BE2C (cell line): Measurements from ENCODE around the gene GPR39.

ENCODE experiments used
- DNase-seq: peaks from one replicate; pipeline ENCODE4 v3.0.0-alpha.2; 2020
- H3K27me3 ChIP-seq: fragments of 250-450 bp; sonication (Bioruptor Pico); 2 replicates; pipeline ENCODE4 v1.5.1; 2020; ENCODE audit warnings: mild to moderate bottlenecking
- H3K36me3 ChIP-seq: fragments of 250-450 bp; sonication (Bioruptor Pico); 2 replicates; pipeline ENCODE4 v1.5.1; 2020; ENCODE audit warnings: mild to moderate bottlenecking
- H3K4me1 ChIP-seq: fragments of 250-450 bp; sonication (Bioruptor Pico); 2 replicates; pipeline ENCODE4 v1.5.1; 2020
- H3K4me3 ChIP-seq: 2 replicates; pipeline ENCODE4 v1.5.1; 2011; ENCODE audit warnings: low read depth, low read length
- H3K9me3 ChIP-seq: fragments of 250-450 bp; sonication (Bioruptor Pico); 2 replicates; pipeline ENCODE4 v1.5.1; 2020
- TF ChIP-seq, protein P1 (sequence below): IDR thresholded peaks from 2 replicates; pipeline ENCODE4 v1.5.1; 2012; ENCODE audit warnings: mild to moderate bottlenecking, low read depth, low read length

GPR39 gene

DNA sequence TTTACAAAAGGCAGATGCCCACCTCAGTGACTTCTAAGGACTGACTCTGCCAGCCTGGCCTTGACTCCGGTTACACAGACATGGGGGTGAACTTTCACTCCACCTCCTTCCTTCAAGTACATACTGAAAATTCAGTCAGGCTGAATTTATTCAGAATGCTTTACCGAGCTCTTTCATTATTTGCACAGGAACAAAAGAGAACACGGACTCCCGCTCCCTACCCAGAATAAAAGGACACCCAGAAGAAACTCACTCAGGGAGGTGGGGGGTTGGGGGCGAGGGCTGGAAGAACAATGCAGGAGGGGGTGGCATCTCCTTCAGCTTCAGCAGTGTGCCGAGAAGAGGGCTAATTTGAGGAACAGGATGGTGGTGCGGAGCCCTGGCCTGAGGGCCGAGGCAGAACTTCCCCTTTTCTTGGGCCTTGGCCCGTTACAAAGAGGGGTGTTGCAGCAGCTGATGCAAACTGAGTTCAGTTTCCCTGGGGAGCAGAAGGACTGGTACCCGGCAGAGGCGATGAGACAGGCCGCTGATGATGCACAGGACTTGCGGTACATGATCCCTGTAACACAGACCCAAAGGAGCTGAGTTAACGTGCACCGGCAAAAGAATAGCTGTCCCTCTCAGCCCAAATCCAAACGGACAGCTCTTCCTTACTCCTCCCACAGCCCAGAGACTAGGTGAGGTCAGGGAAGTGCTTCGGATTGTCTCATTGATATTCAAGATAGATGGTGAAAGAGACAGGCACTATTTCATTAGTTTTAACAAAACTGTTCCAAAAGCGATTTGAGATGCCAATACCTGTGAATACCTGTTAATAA is 229.3 kb downstream of the GPR39 start:
- no peak for DNase-seq
- no peaks in the 10 kb centered on the region for H3K36me3 ChIP-seq
- TF ChIP-seq, protein P1, sequence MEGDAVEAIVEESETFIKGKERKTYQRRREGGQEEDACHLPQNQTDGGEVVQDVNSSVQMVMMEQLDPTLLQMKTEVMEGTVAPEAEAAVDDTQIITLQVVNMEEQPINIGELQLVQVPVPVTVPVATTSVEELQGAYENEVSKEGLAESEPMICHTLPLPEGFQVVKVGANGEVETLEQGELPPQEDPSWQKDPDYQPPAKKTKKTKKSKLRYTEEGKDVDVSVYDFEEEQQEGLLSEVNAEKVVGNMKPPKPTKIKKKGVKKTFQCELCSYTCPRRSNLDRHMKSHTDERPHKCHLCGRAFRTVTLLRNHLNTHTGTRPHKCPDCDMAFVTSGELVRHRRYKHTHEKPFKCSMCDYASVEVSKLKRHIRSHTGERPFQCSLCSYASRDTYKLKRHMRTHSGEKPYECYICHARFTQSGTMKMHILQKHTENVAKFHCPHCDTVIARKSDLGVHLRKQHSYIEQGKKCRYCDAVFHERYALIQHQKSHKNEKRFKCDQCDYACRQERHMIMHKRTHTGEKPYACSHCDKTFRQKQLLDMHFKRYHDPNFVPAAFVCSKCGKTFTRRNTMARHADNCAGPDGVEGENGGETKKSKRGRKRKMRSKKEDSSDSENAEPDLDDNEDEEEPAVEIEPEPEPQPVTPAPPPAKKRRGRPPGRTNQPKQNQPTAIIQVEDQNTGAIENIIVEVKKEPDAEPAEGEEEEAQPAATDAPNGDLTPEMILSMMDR = no peak
- H3K4me1 ChIP-seq = no peaks in the 10 kb centered on the region
- H3K27me3 ChIP-seq = no peaks in the 10 kb centered on the region
- no peaks in the 10 kb centered on the region for H3K9me3 ChIP-seq
- H3K4me3 ChIP-seq = no peak overlapping the region

DNA sequence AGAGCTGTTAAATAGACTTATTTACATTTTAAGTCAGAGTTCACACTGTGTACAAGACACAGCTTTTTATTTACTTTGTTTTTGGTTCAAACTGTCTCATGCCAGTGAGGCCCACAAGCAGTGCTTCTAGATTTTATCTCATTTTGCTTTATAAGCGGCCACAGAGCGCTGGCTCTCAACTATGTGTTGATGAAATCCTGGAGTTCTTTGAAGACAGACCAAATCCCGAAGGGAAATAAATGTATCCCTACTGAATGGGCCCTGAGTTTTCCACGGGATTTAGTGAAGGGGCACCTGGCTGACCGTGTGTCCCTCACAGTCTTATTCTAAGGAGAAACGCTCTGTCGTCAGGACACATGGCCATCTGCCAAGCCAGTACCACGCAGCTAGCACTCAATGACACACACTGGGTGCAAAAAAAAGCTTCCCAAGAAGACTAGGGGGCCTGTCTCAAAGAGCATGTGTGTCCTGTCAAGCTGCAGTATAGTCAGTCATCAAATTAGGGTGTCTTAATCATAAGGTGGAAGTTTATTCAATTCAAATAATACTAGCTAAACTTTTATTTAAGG is 230.0 kb downstream of the GPR39 start:
- no peak overlapping the region for H3K4me3 ChIP-seq

DNA sequence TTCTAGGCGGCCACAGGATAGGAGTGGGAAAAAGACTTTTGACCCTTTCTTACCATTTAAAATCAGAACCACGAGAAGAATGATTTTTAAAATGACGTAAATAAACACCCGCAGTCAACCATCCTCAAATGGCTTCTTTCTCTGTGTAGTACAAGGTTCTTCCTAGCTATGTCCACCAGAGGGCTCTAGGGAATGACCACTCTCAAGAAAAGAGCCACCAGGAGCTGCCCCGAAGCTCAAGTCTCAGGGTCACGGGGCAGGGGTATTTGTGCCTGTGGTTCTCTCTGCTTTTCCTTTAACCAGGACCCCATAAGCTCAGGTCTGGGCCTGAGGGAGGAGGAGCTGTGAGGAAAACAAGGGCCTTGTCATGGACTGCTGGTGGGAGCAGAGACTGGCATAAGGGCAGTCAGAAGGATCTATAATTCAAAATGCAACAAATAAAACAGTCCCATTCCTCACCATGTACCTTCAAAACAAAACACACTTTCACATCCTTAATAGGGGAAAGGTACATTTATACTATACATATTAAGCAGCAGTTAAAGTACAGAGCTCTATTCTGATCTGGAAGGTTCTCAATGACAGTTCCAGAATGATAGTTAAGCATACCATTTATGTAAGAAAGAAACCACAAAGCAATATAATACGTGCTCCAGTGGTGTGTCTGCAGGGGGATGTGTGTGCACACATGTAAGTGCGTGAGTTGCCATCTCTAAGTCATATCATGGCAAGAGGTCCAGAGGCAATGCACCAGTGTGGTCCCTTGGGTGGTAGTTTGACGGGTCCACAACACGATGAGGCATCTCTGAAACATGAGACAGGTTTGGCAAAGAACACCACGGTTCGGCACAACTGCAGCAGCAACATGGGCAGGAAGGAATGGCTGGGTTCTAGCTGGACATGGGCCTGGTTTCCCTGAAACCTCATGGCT is 234.8 kb downstream of the GPR39 start:
- TF ChIP-seq, protein P1 = peak; percentile 63
- Histone ChIP-seq H3K9me3 (no peaks in the 10 kb centered on the region), H3K36me3 (no peaks in the 10 kb centered on the region), H3K4me1 (no peaks in the 10 kb centered on the region), H3K4me3 (no peak overlapping the region), H3K27me3 (no peaks in the 10 kb centered on the region)
- DNase-seq = peak; percentile 34

More for the DNA sequence above, 230.0 kb downstream of the GPR39 start:
- no peak for DNase-seq
- no peaks in the 10 kb centered on the region for H3K27me3 ChIP-seq
- no peaks in the 10 kb centered on the region for H3K9me3 ChIP-seq
- TF ChIP-seq, protein P1 = no peak
- H3K36me3 ChIP-seq = no peaks in the 10 kb centered on the region
- H3K4me1 ChIP-seq = no peaks in the 10 kb centered on the region

DNA sequence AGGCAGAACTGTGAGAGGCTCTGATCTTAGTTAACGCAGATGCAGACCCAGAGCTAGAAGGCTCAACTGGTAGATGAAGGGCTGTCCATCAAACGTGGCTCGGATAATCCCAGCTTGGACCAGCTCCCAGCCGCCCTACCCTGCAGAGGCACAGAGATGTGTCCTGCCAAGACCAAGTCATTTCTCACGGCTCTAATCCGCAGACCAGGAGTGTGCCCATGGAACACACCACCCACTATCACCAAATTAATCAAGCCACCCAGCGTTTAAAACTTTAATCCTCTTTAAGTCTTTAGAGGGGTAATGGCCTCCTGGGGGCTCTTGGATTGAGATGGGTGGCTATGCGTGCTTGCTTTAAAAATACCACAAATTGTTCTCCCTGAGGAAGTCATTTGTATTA is 235.9 kb downstream of the GPR39 start:
- H3K9me3 ChIP-seq = no peaks in the 10 kb centered on the region
- H3K27me3 ChIP-seq = no peaks in the 10 kb centered on the region
- H3K4me3 ChIP-seq = no peak overlapping the region
- H3K4me1 ChIP-seq = no peaks in the 10 kb centered on the region
- TF ChIP-seq, protein P1 = no peak
- DNase-seq = no peak
- no peaks in the 10 kb centered on the region for H3K36me3 ChIP-seq

DNA sequence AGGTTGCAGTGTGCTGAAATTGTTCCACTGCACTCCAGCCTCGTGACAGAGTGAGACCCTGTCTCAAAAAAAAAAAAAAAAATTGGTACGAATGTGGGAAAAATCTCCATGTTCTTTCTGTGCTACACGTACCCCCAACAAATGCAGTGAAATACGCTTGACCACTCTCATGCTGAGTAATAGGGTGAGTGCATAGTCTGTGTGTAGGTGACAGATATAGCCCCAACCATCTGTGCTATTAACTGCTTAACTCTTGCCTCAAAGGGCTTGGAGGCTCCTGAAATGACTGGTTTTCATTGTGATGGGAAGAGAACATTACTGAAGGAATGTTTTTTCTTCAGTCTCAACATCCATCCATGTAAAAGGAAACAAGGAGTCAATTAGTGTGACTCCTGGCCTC is 237.7 kb downstream of the GPR39 start:
- no peaks in the 10 kb centered on the region for H3K36me3 ChIP-seq
- H3K9me3 ChIP-seq = no peaks in the 10 kb centered on the region
- H3K27me3 ChIP-seq = no peaks in the 10 kb centered on the region
- no peak for DNase-seq
- H3K4me3 ChIP-seq = no peak overlapping the region
- TF ChIP-seq, protein P1 = no peak
- H3K4me1 ChIP-seq = no peaks in the 10 kb centered on the region
